Lower leg skin (tissue), 4 donors: Measurements from ENCODE around the gene TMEM242. TPM values are rescaled to one million over a fixed set of nuclear protein-coding genes. Genes with fewer than 3 reads are reported as not detected.

Experiments used
- DNase-seq, 2 donors: peaks; one replicate each; pipeline ENCODE4 v3.0.0-alpha.2; 2019; ENCODE audit warnings: low spot score in 2 of 2
- H3K4me3 ChIP-seq: fragments of 200-600 bp; sonication (generic); 2 replicates; pipeline ENCODE4 v1.5.1; 2017; ENCODE audit warnings: mild to moderate bottlenecking, low read depth; ENCODE audit not compliant: poor library complexity, severe bottlenecking
- CTCF ChIP-seq, 3 donors: fragments of 450-650 bp; IDR thresholded peaks; one replicate each; pipeline ENCODE4 v1.5.1; 2016; ENCODE audit warnings: antibody characterized with exemption in 3 of 3, mild to moderate bottlenecking in 3 of 3, moderate library complexity in 2 of 3
- POLR2A ChIP-seq, 2 donors: fragments of 450-650 bp; IDR thresholded peaks; one replicate each; pipeline ENCODE4 v1.6.1; 2016 to 2017; ENCODE audit warnings: antibody characterized with exemption in 2 of 2, mild to moderate bottlenecking in 1 of 2, moderate library complexity in 1 of 2
- WGBS, 2 donors: methylation state at CpG; one replicate each; pipeline ENCODE4 v1.1.5; 2018; 5-methylcytosine and 5-hydroxymethylcytosine counted together
- intact Hi-C: fragments of 100-400 bp; cut with DNase I; formaldehyde crosslinking; loops from one replicate; pipeline ENCODE4 v1.15.0; 2023; ENCODE audit warnings: low total_unique reads
- total RNA-seq, 4 donors: library from RNA; depleted of rRNA; stranded (reverse); fragments of >200 nt; gene quantifications; one replicate each; pipeline ENCODE4 v1.1.0, GENCODE V29; 2016

TMEM242 gene
- total RNA-seq, 4 donors from 2014 or later = 4.5 to 6.7 (median 4.8) TPM

- WGBS, 2 donors = 66 to 69% methylated on average over 13 of the region's 13 CpGs
- TF ChIP-seq CTCF (IDR thresholded peaks at IDR 0.05) = no peak
- TF ChIP-seq POLR2A (IDR thresholded peaks at IDR 0.05) = no peak
- intact Hi-C loops = loop anchor here (10.0 kb wide), 1 partner anchor 1191 kb away; no protein-coding TSS in a partner anchor
- DNase-seq = no peak
- H3K4me3 ChIP-seq = no peak overlapping the region
Observed at GRCh38 chr6:157245436-157245835, 77.9 kb downstream of the TMEM242 start.

GRCh38 chr6:157244780-157245179 lies 78.5 kb downstream of the TMEM242 start:
- no peak for DNase-seq
- TF ChIP-seq CTCF (IDR thresholded peaks at IDR 0.05) = no peak
- no peak overlapping the region for H3K4me3 ChIP-seq
- 54 to 55% methylated on average over 4 of the region's 4 CpGs for WGBS, 2 donors
- intact Hi-C loops = loop anchor here (10.0 kb wide), 1 partner anchor 1190 kb away; no protein-coding TSS in a partner anchor

GRCh38 chr6:157244175-157244574 lies 79.1 kb downstream of the TMEM242 start:
- 24 to 27% methylated on average over 4 of the region's 4 CpGs for WGBS, 2 donors
- H3K4me3 ChIP-seq = no peak overlapping the region
- peak in 1 of 2 donors; percentile 67 for DNase-seq
- TF ChIP-seq CTCF (IDR thresholded peaks at IDR 0.05) (no peak), POLR2A (IDR thresholded peaks at IDR 0.05) (no peak)
- intact Hi-C loops = loop anchor here (10.0 kb wide), 1 partner anchor 1189 kb away; no protein-coding TSS in a partner anchor

- TF ChIP-seq POLR2A (IDR thresholded peaks at IDR 0.05) (no peak), CTCF (IDR thresholded peaks at IDR 0.05) (no peak)
- DNase-seq = no peak
- intact Hi-C loops = loop anchor here (10.0 kb wide), 1 partner anchor 1188 kb away; no protein-coding TSS in a partner anchor
- H3K4me3 ChIP-seq = no peak overlapping the region
- 97% methylated on average over 6 of the region's 6 CpGs for WGBS, 2 donors
Observed at GRCh38 chr6:157242791-157243190, 80.5 kb downstream of the TMEM242 start.

- intact Hi-C loops = loop anchor here (10.0 kb wide), 1 partner anchor 1186 kb away; no protein-coding TSS in a partner anchor
- 57 to 62% methylated on average over 10 of the region's 10 CpGs for WGBS, 2 donors
- H3K4me3 ChIP-seq = no peak overlapping the region
- TF ChIP-seq POLR2A (IDR thresholded peaks at IDR 0.05) = no peak
- no peak for TF ChIP-seq CTCF (IDR thresholded peaks at IDR 0.05)
- no peak for DNase-seq
Observed at GRCh38 chr6:157240960-157241311, 82.4 kb downstream of the TMEM242 start.
